Peyer's patch (tissue), 4 donors: ENCODE measurements around the gene GNG5.

Experiments used
- CTCF ChIP-seq, 6 experiments: fragments of 450-650 bp in 4 of 6; fragments of 200-600 bp in 2 of 6; sonication (generic) in 1 of 6; IDR thresholded peaks; one replicate each; pipeline ENCODE4 v1.5.1; 2017 to 2019; ENCODE audit warnings: antibody characterized with exemption in 6 of 6, mild to moderate bottlenecking in 3 of 6, moderate library complexity in 1 of 6
- POLR2A ChIP-seq, 2 donors: fragments of 450-650 bp; IDR thresholded peaks; one replicate each; pipeline ENCODE4 v1.5.1; 2017; ENCODE audit warnings: antibody characterized with exemption in 2 of 2, mild to moderate bottlenecking in 2 of 2, moderate library complexity in 2 of 2

- TF ChIP-seq POLR2A (IDR thresholded peaks at IDR 0.05) (peak; percentile 35 to 58), CTCF (IDR thresholded peaks at IDR 0.05) (no peak)
These were observed 27.2 kb downstream of the GNG5 start, which contains the start of gene RPF1 for GRCh38 chr1:84478876-84479868.
